ENCODE measurements around the gene WDFY3.

GRCh38 chr4:84917869-84918600 is 48.5 kb downstream of the WDFY3 start:
- no peak for TF ChIP-seq JUND (IDR thresholded peaks at IDR 0.05)
- no peak for TF ChIP-seq CTCF (IDR thresholded peaks at IDR 0.05)
- TF ChIP-seq TAF1 (IDR thresholded peaks at IDR 0.05; ENCODE audit: borderline replicate concordance, low read depth, low read length) = no peak
- no peak for TF ChIP-seq POLR2AphosphoS5 (IDR thresholded peaks at IDR 0.05; ENCODE audit: low read depth, low read length)
- TF ChIP-seq REST (IDR thresholded peaks at IDR 0.05; ENCODE audit: low read depth, low read length) = no peak
- TF ChIP-seq MAX (IDR thresholded peaks at IDR 0.05; ENCODE audit: low read depth) = no peak
- no peak for TF ChIP-seq EP300 (IDR thresholded peaks at IDR 0.05; ENCODE audit: borderline replicate concordance in 1 of 2, low read depth in 1 of 2, low read length in 1 of 2)
- TF ChIP-seq ZBTB33 (IDR thresholded peaks at IDR 0.05; ENCODE audit: borderline replicate concordance, low read depth) = no peak
- TF ChIP-seq EZH2phosphoT487 (IDR thresholded peaks at IDR 0.05; ENCODE audit: borderline replicate concordance, low read depth) = no peak

Data from SK-N-SH (cell line).